ENCODE results near the gene WDR70. TPM values are rescaled to one million over a fixed set of nuclear protein-coding genes. Genes with fewer than 3 reads are reported as not detected.

The WDR70 gene
- total RNA-seq, 1 donor from 2014 or later, result 34.5 TPM

Other genes starting within 250 kb of the WDR70 start
- 16.1 and 19.7 TPM in 2 replicates for gene CPLANE1, start 129.9 kb upstream of the WDR70 start, total RNA-seq
- gene NUP155, start 8.2 kb upstream of the WDR70 start, total RNA-seq, result 31.1 and 55.4 TPM in 2 replicates